ENCODE data around the gene EMD.

EMD gene

GRCh38 chrX:154352012-154352401 is 27.1 kb upstream of the EMD start:
- DNase-seq (ENCODE audit: low read depth in 2 of 2): peak in 1 of 2 donors; percentile 7
- H3K4me3 ChIP-seq (replicated peaks in 1 of 2; ENCODE audit: low read depth in 2 of 2, low read length in 2 of 2): no peak overlapping the region
- no peak for TF ChIP-seq CTCF (IDR thresholded peaks at IDR 0.05; ENCODE audit: low read depth, low read length)

- no peak overlapping the region for H3K4me3 ChIP-seq (replicated peaks in 1 of 2; ENCODE audit: low read depth in 2 of 2, low read length in 2 of 2)
- TF ChIP-seq CTCF (IDR thresholded peaks at IDR 0.05; ENCODE audit: low read depth, low read length): no peak
- peak in 1 of 2 donors; percentile 0 for DNase-seq (ENCODE audit: low read depth in 2 of 2)
These were observed 26.6 kb upstream of the EMD start for GRCh38 chrX:154352466-154352865.

DNA sequence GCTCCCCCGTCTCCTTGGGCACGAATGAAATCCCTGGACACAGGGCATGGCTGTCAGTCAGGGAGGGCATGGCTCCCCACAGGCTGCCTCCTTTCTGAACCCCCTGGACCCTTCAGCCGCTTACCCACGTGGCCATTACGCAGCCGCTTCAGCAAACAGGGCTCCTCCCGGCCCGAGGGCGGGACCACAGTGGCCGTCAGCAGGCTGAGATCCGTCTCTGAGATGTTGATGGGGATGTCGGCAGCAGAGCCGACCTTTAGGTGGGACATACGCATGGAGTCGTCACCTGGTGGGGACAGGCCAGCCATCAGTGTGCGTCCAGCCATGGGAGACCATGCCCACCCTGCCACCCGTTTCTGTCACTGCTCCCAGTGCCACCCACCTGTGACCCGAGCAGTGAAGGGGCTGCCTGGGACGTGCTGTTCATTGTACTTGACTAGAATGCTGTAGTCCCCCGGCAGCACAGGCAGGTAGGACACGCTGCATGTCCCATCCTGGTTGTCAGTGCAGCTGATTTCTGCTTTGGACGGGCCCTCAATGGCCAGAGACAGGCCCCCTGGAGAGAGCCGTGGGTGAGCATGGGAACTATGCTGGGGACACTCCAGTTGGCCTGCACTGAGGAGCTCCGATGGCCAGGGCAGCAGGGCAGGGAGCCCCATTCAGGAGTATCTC is 25.8 kb upstream of the EMD start:
- no peak for TF ChIP-seq CTCF (IDR thresholded peaks at IDR 0.05; ENCODE audit: low read depth, low read length)
- DNase-seq (ENCODE audit: low read depth in 2 of 2): peak in 1 of 2 donors; percentile 0
- no peak overlapping the region for H3K4me3 ChIP-seq (replicated peaks in 1 of 2; ENCODE audit: low read depth in 2 of 2, low read length in 2 of 2)

DNA sequence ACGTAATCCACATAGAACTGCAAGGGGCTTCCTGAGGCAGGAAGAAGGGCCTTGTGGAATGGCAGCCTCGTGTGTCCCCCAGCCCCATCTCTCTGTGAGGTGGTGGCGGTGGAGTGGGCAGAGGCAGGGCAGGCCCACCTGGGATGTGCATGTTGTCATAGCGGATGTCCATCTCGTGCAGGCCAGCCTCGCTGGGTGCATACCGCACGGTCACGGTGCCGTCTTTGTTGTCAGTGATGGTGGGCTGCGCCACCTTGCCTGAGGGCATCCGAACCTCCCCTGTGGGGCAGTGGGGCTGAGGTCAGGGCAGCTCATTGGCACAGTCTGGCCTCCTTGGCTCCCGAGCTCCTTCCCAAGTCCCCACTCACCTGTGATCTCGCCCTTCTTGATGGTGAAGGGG is 25.1 kb upstream of the EMD start:
- H3K4me3 ChIP-seq (replicated peaks in 1 of 2; ENCODE audit: low read depth in 2 of 2, low read length in 2 of 2): no peak overlapping the region
- peak in 1 of 2 donors; percentile 3 for DNase-seq (ENCODE audit: low read depth in 2 of 2)
- TF ChIP-seq CTCF (IDR thresholded peaks at IDR 0.05; ENCODE audit: low read depth, low read length): no peak

DNA sequence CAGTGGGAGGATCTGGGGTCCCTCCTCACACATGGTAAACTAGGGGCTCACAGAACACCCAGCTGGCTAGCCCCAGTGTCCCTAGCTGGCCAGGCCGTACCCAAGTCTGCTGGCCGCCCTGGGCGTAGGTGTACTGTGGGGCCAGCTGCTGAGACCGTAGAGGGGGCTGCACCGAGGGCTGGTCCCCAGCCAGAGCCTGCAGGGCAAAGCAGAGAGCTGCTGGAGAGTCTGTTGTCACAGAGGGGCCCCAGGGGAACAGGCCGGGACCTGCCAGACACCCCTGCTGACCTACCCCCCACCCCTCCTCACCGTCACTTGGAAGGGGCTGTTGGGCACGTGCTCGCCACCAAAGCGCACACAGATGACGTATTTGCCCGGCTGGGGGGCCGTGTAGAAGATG is 24.6 kb upstream of the EMD start:
- no peak for TF ChIP-seq CTCF (IDR thresholded peaks at IDR 0.05; ENCODE audit: low read depth, low read length)
- peak in 1 of 2 donors; percentile 0 for DNase-seq (ENCODE audit: low read depth in 2 of 2)
- no peak overlapping the region for H3K4me3 ChIP-seq (replicated peaks in 1 of 2; ENCODE audit: low read depth in 2 of 2, low read length in 2 of 2)

DNA sequence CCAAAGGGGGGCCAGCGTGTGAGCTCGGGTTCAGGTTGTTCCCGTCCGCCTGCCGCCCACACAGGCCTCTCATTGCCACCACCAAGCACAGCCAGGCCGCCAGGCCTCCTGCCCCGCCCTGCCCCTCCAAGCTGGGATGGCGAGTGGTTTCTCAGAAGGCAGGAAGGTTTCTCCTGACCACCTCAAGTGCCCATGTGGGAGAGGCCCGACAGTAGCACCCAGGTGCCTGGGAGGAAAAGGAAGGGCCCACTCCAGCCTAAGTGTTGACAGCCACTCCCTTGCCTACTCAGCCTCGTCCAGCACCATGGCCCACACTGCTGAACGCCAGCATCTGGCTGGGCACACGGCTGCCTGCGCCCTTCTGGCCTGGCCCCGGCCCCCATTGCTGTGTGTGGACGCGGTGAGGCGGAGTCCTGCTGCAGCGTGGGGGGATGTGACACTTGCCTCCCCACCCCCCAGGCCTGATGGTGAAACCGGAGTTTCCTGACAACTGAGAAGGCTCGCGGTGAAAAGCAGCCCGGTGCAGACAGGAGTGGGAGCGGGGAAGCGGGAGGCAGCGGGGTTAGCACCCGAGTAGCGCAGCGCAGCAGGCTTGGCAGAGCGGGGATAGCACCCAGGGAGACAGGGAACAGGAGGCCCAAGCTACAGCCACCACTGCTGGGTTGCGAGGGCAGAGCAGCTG is 23.9 kb upstream of the EMD start:
- DNase-seq (ENCODE audit: low read depth in 2 of 2): no peak
- H3K4me3 ChIP-seq (replicated peaks in 1 of 2; ENCODE audit: low read depth in 2 of 2, low read length in 2 of 2): no peak overlapping the region
- TF ChIP-seq CTCF (IDR thresholded peaks at IDR 0.05; ENCODE audit: low read depth, low read length): no peak
